Measurements from ENCODE around the gene ABCA2.

GRCh38 chr9:137062384-137062783 is 34.3 kb upstream of the ABCA2 start:
- TF ChIP-seq EZH2 (IDR thresholded peaks at IDR 0.05; ENCODE audit: insufficient read depth, low read length) = no peak
- TF ChIP-seq, protein P1, sequence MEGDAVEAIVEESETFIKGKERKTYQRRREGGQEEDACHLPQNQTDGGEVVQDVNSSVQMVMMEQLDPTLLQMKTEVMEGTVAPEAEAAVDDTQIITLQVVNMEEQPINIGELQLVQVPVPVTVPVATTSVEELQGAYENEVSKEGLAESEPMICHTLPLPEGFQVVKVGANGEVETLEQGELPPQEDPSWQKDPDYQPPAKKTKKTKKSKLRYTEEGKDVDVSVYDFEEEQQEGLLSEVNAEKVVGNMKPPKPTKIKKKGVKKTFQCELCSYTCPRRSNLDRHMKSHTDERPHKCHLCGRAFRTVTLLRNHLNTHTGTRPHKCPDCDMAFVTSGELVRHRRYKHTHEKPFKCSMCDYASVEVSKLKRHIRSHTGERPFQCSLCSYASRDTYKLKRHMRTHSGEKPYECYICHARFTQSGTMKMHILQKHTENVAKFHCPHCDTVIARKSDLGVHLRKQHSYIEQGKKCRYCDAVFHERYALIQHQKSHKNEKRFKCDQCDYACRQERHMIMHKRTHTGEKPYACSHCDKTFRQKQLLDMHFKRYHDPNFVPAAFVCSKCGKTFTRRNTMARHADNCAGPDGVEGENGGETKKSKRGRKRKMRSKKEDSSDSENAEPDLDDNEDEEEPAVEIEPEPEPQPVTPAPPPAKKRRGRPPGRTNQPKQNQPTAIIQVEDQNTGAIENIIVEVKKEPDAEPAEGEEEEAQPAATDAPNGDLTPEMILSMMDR (IDR thresholded peaks at IDR 0.05; ENCODE audit: insufficient read depth, low read depth, low read length) = no peak
